HG03097 (cell line): ENCODE data around the gene TRAP1.

ENCODE experiments used
- ATAC-seq: cut with Tn5 transposase; IDR thresholded peaks from one replicate; pipeline ENCODE4 v1.9.1; 2021; ENCODE audit not compliant: unreplicated experiment, low FRiP score

Gene TRAP1

DNA sequence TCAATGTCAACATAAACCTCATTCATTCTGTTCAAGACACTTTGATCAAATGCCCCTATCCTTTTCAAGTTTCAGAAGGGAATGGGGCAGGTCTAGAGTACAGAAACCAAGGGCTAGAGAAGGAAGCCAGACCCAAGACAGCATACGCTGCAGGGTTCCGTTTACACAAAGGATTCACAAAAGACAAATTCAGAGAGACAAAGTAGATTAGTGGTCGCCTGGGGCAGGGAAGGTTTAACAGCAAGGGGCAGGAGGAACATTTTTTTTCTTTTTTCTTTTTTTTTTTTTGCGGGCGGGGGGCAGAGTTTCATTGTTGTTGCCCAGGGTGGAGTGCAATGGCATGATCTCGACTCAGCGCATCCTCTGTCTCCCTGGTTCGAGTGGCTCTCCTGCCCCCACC, 19.9 kb upstream of the TRAP1 start:
- ATAC-seq = no peak

DNA sequence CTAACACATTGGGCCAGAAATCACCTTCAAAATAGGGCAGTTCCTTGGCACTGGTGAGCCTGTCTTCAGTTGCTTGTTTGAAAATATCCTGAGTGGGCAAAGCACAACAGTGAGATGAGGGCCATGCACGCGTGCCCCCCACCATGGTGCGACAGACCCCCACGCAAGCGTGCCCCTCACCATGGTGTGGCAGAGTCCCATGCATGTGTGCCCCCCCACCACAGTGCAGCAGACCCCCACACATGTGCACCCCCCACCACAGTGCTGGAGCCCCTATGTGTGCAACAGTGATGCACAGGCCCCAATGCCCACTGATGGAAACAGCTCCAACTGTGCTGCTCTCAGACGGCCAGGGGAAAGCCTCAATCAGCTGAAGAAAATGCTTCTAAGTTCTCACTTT, 18.8 kb upstream of the TRAP1 start:
- ATAC-seq = no peak

DNA sequence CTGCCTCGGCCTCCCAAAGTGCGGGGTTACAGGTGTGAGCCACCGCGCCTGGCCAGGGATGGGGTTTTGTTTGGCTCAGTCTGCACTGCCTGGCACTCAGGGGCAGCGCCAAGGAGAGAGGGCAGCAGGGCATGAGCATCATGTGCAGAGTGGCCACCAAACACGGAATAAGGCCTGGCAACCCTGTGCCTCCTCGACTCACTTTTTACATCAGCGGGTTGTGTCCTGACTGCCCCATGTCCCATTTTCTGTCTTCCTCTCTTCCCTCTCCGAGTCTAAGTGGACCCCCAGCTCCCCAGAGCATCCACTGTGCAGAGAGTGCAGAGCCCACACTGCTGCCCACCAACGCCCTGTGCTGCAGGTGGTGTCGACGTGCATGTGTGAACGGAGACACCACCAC, 18.2 kb upstream of the TRAP1 start:
- no peak for ATAC-seq

DNA sequence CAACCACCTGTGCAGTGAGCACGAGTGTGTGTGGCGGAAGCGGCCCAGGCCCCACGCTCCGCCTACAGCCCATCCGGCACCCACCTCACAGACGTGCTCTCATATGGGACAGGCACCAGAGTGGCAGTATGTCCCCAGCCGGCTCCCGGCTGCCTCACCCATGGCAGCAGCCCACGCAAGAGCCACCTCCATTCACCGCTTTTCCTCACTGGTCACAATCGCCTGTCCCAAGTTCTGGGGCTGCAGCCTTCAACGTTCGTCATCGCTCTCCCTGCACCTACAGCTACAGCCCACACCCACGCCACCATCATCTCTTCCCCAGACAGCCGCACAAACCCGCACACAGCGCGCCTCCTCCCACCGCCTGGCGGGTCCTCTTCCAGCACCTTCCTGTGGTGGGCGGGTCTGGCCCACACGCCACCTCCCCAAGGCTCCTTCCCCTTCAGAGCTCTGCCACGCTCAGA, 17.5 kb upstream of the TRAP1 start:
- no peak for ATAC-seq

DNA sequence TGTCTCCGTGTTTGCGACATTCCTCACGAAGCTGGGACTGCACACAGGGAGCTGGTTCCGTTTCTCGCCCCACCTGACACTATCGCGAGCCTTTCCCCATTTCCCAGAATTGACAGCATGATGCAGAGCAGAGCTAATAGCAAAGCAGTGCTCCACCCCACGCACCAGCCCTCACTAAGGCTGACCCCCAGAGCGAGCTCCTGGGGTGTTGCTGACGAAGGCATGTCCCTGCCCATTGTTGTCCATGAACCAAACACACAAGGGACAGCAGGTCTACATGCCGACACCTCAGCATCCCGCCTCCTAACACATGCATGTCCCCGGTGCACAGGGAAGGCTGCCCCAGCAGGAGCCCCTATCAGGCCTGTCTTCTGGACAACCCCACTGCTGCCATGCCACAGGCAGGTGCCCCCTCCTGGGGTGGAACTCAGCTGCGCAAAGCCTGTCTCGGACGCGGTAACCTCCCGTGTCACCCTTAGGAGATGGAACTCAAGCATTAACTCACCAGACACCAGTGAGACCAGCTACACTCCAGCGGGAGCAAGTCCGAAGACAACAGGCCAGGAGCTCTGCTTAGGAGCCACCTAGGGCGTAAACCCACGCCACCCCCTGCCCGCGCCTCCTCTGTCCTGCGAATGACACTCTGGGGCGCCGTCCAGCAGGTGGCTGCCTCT, 16.9 kb upstream of the TRAP1 start:
- ATAC-seq = no peak

DNA sequence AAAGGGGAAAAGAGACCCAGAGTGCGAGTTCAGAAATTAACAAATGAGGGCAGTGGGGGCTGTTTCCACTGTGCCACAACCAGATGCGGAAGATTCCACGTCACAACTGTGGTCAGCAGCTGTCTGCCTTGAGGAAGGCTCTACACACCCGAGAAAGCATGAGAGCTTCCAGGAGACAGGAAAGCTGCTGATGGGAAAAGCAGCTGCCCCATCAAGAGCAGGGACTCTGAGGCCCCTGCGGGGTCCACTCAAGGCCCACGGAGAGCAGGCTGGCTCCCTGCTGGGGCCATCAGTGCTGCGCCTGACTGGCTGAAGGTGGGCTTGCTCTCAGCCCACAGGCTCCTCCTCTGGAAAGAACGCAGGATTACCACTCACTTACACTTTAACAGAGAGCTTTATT, 14.8 kb upstream of the TRAP1 start:
- ATAC-seq = no peak

DNA sequence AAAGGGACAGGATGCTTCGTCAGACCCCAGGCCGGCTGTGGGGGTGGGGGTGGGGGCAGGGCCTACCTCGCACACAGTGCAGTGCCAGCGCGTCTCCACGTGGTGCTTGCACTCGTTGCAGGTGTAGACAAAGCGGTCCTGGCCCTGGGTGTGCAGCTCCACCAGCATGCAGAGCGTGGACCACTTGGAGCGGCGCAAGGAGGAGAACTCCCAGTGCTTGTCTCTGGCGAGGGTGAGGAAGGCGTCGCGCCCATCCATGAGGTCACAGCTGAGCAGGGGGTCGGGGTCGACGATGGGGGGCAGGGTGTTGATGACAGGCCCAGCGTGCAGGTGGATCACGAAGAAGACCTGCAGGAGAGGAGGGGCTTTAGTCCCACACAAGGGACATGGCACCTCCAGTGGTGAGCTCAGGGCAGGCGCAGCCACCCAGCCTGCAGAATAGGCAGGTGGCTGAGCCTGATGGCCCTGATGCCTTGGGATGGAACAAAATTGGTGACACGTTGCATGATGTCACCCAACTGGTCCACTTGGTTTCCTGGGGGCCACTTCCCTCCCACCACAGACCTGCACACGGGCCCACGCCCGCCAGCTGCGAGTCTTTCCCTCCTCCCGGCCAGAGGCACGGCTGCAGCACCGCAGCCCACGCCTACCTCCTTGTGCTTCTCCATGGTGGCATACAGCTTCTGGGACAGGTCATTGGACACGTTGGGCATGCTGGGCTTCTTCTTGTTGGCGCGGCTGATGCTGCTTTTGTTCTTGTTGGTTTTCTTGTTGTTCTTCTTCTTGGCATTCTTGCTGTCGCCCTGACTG, 14.0 kb upstream of the TRAP1 start:
- no peak for ATAC-seq

DNA sequence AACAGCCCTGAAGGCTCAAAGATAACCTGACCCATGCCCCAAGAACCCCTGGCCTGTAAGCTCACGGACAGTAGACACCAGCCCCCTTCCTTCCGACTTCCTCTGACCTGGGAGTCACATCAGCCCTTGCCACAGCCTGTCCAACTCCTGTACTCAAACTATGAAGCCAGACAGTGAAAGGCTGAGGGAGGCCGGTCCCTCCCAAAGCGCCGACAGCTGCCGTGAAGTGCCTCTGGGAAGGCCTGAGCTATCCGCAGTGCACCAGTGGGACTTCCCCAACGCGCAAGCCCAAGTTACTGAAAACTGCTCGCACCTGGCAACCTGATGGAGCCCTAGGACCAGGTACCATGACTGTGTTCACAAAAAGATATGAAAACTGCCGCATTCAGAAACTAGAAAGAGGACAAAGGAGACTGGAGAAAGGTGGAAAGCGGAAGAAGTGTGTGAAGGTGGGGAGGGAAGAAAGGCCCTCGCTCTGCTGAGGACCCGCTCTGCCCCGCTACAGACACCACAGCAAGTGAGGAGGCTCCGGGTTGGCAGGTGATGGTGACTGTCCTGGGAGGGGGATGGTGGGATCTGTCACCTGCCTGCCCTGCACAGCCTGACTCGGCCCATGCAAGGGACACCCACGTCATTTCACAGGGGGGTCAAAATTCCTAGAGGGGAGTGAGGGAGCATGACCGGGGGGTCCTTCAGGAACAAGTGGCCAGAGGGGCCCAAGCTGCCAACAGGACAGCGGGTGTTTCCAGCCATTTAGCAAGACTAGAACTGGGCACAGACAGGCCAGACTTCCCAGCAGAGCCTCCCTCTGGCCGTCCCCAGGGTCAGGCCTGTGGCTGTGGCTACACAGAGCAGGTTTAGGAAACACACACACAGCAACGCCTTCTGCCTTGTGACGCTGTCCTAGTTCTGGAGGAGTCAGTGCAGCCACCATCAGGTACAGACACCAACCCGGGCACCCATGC, 13.1 kb upstream of the TRAP1 start:
- no peak for ATAC-seq

DNA sequence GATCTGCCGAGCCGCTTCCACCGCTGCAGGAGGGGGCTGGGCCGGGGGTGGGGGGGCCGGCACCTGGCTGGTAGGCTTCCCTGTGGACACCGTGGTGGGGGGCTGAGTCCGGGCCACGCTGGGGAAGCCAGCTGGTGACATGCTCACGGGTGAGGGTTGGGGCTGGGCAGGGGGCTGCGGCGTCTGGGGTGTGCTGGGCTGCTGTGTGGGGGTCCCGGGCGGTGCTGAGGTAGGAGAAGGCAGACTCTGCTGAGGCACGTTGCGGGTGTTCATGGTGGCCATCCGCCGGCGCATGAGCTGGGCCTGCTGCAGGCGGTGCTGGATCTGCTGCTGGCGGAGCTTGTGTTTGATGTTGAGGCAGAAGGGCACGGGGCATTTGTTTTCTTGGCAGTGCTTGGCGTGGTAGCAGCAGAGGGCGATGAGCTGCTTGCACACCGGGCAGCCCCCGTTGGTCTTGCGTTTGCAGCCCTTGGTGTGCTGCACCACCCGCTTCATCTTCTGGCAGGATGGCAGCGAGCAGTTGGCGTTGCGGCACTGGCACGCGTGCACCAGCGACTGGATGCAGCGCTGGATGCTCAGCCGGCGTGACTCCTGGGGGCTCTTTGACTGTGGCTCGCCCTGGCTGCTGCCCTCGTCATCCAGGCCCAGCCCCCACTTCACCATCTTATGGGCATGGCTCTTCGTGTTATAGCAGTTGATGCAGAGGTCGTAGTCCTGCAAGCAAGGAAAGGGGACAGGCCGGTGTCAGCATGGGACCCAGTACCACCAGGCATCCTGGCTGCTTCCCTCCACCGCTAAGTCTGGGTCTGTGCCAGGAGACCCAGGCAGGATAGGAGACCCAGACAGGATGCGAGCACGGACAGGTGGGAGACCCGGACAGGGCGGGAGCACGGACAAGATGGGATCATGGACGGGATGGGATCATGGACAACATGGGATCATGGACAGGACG, 12.1 kb upstream of the TRAP1 start:
- no peak for ATAC-seq

DNA sequence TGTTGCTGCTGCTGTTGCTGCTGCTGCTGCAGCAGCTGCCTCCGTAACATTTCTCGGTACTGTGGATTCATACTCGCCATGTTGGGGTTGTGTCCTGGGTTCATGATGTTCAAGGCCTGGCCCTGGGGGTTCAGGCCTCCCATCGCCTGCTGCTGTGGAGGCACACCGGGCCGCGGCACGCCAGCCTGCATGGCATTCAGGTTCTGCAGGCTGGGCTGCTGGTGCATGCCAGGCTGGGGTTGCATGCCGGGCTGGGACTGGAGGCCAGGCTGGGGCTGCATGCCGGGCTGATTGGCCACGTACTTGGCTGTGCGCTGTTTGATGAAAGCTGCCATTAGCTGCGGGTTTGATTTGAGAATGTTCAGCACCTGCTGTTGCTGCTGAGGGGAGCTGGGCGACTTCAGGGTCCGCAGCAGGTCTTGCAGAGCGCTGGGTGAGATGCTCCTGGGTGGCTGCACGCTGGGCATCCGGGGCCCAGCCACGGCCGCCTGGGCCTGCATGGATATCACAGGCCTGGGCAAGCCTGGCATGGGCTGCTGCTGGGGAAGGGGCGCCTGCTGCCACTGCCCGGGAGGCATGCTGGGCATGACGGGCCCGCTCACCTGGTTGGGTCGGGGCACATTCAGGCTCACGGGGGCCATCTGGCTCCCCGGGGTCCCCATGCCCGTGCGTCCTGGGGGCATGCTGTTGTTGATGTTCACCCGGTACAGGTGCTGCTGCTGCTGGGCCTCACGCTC, 11.3 kb upstream of the TRAP1 start:
- no peak for ATAC-seq

DNA sequence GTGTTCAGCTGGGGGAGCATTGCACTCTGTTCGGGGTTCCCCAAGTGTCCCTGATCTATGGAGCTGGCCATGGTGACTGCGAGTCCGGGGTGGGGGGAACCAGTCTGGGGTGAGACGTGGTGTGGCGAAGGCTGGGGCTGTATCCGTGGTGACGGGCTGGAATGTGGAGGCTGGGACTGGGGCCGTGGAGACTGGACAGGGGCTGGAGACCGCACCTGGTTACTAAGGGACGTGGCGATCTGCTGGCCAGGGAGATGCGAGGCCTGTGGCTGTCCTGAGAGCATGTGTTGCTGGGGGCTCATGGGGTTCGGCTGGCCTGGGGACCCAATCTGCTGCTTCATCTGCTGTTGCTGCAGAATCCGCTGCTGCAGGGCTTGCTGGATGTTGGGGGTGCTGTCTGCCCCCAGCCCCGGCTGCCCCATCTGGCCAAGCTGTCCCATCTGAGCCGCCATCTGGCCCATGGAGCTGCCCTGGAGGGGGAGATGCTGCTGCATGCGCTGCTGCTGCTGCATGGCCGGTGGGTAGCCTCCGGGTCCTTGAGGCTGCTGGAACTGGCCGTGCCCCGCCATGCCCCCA, 10.6 kb upstream of the TRAP1 start:
- ATAC-seq = no peak

DNA sequence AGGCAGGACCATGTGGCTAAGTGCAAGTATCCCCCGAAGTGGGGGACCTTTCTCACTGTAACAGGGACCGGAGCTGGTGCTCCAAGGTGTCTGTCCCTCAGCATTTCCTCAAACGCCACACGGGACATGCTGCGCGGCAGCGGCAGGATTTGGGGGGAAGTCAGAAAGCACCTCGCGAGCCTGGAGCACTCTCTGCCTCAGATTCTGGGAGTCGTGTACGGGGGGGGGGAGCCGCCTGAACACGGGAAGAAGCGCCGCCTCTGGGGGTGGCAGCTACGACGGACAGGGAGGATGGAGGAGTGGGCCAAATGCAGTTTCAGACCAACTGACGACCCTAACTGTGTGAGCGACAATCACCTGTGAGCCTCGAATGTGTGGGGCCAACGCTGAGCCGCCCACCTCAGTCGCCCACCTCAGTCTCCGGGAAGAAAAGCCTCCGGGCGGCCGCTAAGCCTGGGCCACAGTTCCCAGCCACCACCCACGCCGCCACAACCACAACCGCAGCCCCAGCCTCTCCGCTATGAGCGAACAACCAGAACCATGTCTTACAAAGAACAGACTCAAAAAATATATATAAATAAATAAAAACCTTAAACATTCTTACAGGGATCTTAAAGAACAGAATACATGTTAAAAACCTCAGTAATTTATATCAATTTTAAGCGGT, 8.8 kb upstream of the TRAP1 start:
- no peak for ATAC-seq

DNA sequence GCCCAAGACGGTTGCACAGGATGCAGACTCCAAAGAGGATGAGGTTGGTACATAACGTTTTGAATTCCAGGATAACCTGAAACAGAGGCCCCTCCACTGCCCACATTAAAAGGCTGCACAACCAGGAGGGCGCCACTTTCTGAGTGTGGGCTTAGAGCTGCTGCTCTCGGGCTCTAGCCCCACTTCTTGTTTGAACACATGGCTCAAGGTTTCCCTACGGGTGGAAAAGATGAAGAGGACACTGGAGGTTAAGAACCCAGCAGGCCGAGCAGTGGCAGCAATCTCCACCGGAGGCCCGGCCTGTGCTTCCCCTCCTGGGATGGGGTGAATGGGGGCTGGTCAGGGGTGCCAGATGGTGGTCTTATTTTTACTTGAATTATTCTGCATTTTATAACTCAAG, 8.0 kb upstream of the TRAP1 start:
- no peak for ATAC-seq

DNA sequence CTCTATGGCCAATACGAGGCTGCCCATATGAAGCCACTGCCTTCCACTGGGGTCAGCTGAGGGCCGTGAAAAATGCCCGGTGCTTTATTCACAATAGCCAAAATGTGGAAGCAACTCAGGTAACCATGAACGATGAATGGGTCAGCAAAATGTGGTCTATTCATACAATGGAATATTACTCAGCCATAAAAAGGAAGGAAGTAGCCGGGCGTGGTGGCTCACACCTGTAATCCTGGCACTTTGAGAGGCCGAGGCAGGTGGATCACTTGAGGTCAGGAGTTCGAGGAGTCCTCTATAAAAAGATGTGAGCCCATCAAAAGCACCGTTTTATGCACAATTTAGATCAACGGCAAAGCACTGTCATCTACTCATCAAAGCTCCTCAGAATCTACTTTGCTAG, 5.2 kb upstream of the TRAP1 start:
- no peak for ATAC-seq

DNA sequence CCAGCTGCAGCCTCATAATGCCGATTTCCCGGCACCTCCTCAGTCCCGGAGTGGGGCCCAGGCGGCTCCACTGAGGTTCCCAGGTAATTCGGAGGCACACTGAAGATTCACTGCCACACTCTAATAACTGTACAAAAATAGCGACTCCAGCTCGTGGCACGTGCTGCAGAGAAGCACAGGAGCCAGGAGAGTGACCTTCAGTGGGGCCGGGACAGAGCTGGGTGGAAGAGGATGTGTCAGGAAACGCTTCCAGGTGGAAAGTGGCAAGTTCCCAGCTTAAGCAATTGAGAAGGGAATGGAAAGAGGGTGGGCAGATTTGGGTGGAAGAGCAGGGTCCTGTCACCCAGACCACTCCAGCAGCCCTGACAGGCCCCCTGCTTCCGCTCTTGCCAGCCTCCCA, 3.1 kb upstream of the TRAP1 start:
- no peak for ATAC-seq

DNA sequence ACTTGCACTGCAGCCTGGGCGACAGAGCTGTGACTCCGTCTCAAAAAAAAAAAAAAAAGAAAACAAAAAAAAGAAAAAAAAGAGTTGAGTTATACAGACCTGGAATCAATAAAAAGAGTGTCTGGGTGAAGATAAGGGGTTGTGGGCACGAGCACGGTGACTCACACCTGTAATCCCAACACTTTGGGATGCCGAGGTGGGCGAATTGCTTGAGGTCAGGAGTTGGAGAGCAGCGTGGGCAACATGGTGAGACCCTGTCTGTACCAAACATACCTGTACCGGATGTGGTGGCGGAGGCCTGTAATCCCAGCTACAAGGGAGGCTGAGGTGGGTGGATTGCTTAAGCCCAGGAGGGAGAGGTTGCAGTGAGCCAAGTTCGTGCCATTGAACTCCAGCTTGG, 1.3 kb upstream of the TRAP1 start:
- no peak for ATAC-seq

DNA sequence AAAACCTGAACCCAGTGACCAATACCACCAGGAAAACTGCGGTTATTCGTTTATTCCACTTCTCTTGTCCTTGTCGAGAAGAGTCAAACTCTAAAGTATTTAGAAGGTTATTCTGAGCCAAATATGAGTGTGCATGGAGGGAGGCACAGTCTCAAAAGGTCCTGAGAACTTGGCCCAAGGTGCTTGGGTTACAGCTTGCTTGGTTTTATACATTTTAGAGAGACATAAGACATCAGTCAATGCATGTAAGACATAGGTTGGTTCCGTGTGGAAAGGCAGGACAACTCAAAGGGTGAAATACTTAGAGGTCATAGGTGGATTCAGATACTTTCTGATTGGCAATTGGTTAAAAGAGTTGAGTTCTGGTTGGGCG, 681 bp upstream of the TRAP1 start:
- ATAC-seq = no peak

DNA sequence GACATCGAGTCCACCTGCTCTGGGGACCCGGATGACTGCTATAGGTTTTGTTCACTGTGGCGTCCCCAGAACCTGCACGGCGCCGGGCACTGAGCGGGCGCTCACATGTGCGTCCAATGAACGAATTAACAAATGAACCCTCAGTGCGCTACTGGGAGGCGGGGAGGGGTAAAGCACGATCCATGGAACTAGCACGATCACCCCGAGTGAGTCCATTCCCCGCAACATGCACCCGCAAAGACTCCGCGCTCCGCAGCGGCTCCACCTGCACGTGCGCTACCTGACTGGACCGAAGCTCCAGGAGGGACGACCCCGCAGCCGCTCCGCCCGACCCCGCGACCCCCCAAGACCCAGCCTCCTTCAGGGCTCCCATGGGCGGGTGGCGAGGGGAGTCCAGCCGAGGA, 491 bp downstream of the TRAP1 start:
- no peak for ATAC-seq

DNA sequence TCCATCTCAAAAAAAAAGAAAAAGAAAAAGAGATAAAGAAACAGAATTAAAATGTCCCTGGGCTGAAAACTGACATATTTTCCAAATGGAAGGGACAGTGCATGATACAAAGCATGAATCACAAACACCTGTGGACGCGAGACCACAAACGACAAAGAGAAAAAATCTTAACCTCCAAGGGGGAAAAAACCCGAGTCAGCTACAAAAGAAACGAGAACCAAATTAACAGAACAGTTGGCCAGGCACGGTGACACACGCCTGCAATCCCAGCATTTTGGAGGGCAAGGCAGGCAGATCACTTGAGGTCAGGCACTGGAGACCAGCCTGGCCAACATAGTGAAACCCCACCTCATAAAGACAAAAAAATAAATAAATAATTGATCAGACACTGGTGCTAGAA, 1.9 kb downstream of the TRAP1 start:
- no peak for ATAC-seq
